ENCODE results near the gene OXER1.
A peak's percentile ranks its signal among the peaks of the same experiment; 100 is the strongest.

DNA sequence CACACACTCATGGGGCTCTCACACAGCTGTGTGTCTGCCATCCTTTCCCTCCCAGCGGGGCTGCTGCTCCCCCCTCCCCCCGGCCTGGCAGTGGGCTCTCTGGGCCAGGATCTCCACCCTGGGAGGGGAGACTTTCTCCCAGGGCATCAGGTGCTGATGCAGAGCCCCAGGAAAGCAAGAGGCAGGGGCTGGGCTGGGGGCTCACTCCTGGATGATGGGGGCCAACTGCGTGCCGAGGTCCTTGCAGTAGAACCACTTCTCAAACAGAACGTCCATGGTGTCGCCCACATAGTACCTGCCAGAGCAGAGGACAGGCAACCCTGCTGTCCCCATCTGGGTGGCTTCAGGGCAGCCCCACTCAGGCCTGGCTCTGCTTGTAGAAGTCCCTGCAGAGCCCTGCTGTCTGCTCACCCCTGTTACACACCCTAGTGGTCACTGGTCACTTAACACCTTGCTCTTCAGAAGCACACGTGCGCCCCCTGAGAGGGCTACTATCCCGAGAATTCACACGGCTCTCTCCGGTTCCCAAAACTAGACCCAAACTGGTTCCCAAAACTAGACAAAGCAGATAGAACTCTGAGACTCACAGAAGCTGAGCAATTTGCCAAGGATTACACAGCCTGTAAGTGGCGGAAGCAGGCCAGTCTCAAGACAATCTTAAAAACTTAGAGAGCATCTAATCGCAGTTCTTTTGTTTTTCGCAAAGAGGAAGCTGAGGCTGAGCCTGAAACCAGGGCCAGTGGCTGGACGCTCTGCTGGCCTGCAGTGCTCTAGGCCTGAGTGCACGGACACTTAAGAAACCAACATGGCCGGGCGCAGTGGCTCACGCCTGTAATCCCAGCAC lies 6.6 kb upstream of the OXER1 start:
- TF ChIP-seq, protein P1, sequence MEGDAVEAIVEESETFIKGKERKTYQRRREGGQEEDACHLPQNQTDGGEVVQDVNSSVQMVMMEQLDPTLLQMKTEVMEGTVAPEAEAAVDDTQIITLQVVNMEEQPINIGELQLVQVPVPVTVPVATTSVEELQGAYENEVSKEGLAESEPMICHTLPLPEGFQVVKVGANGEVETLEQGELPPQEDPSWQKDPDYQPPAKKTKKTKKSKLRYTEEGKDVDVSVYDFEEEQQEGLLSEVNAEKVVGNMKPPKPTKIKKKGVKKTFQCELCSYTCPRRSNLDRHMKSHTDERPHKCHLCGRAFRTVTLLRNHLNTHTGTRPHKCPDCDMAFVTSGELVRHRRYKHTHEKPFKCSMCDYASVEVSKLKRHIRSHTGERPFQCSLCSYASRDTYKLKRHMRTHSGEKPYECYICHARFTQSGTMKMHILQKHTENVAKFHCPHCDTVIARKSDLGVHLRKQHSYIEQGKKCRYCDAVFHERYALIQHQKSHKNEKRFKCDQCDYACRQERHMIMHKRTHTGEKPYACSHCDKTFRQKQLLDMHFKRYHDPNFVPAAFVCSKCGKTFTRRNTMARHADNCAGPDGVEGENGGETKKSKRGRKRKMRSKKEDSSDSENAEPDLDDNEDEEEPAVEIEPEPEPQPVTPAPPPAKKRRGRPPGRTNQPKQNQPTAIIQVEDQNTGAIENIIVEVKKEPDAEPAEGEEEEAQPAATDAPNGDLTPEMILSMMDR (IDR thresholded peaks at IDR 0.05), result peak in 11 of 12 donors; percentile 11 to 47 (median 39)
- no peak for TF ChIP-seq POLR2A (IDR thresholded peaks at IDR 0.05)
